ENCODE data around the gene ADARB1. TPM values are rescaled to one million over a fixed set of nuclear protein-coding genes. Genes with fewer than 3 reads are reported as not detected.

Gene ADARB1
- total RNA-seq, 1 donor from 2014 or later = 25.8 TPM

- no peaks in the 10 kb centered on the region for H3K9me3 ChIP-seq (ENCODE audit: insufficient read depth, low read depth, low read length)
- H3K4me2 ChIP-seq (ENCODE audit: low read length) = peak overlapping the region; percentile 11
- FAIRE-seq (no peak), DNase-seq (ENCODE audit: low read depth) (no peak)
- no peak overlapping the region for H3K4me3 ChIP-seq (ENCODE audit: insufficient read depth, low read depth, low read length)
- no peak overlapping the region for H3K27ac ChIP-seq (ENCODE audit: low read depth, low read length)
- H3K79me2 ChIP-seq (ENCODE audit: insufficient read depth, low read length) = no peaks in the 10 kb centered on the region
- no peaks in the 10 kb centered on the region for H4K20me1 ChIP-seq (ENCODE audit: insufficient read depth, low read length)
- Mint-ChIP-seq H3K9me3 (ENCODE audit: unreplicated experiment) (peaks cover 6% of the 10 kb centered on the region), H3K4me3 (ENCODE audit: unreplicated experiment) (no peak overlapping the region), H3K36me3 (ENCODE audit: low read depth, unreplicated experiment) (peaks cover 3% of the 10 kb centered on the region), H3K27me3 (ENCODE audit: low read depth, unreplicated experiment) (peaks cover 34% of the 10 kb centered on the region), H3K4me1 (ENCODE audit: low read depth, unreplicated experiment) (peaks cover 5% of the 10 kb centered on the region), H3K27ac (ENCODE audit: unreplicated experiment) (no peak overlapping the region)
- peaks cover 4% of the 10 kb centered on the region for H3K4me1 ChIP-seq (ENCODE audit: insufficient read depth, low read length)
- H2AFZ ChIP-seq (ENCODE audit: low read depth, low read length) = no peak overlapping the region
- no peak overlapping the region for H3K9ac ChIP-seq (ENCODE audit: low read length)
- no peak for TF ChIP-seq EZH2 (IDR thresholded peaks at IDR 0.05; ENCODE audit: insufficient read depth, low read length)
- no peak for TF ChIP-seq CTCF (IDR thresholded peaks at IDR 0.05; ENCODE audit: insufficient read depth, low read depth, low read length)
- no peaks in the 10 kb centered on the region for H3K36me3 ChIP-seq (ENCODE audit: insufficient read depth, low read length)
- H3K27me3 ChIP-seq (ENCODE audit: insufficient read depth, low read length) = peaks cover 2% of the 10 kb centered on the region
Measured at GRCh38 chr21:45030682-45031570, 43.5 kb upstream of the ADARB1 start.

- Mint-ChIP-seq H3K27me3 (ENCODE audit: low read depth, unreplicated experiment) (peaks cover 29% of the 10 kb centered on the region), H3K4me1 (ENCODE audit: low read depth, unreplicated experiment) (peaks cover 5% of the 10 kb centered on the region), H3K9me3 (ENCODE audit: unreplicated experiment) (peaks cover 7% of the 10 kb centered on the region), H3K27ac (ENCODE audit: unreplicated experiment) (no peak overlapping the region), H3K36me3 (ENCODE audit: low read depth, unreplicated experiment) (no peaks in the 10 kb centered on the region), H3K4me3 (ENCODE audit: unreplicated experiment) (no peak overlapping the region)
- no peak for FAIRE-seq
- Histone ChIP-seq H2AFZ (ENCODE audit: low read depth, low read length) (no peak overlapping the region), H3K27me3 (ENCODE audit: insufficient read depth, low read length) (peaks cover 2% of the 10 kb centered on the region), H3K9me3 (ENCODE audit: insufficient read depth, low read depth, low read length) (peaks cover 3% of the 10 kb centered on the region), H3K79me2 (ENCODE audit: insufficient read depth, low read length) (no peaks in the 10 kb centered on the region), H3K4me1 (ENCODE audit: insufficient read depth, low read length) (peaks cover 4% of the 10 kb centered on the region), H3K4me2 (ENCODE audit: low read length) (no peak overlapping the region), H3K9ac (ENCODE audit: low read length) (no peak overlapping the region), H4K20me1 (ENCODE audit: insufficient read depth, low read length) (no peaks in the 10 kb centered on the region), H3K27ac (ENCODE audit: low read depth, low read length) (no peak overlapping the region), H3K4me3 (ENCODE audit: insufficient read depth, low read depth, low read length) (no peak overlapping the region), H3K36me3 (ENCODE audit: insufficient read depth, low read length) (no peaks in the 10 kb centered on the region)
- TF ChIP-seq CTCF (IDR thresholded peaks at IDR 0.05; ENCODE audit: insufficient read depth, low read depth, low read length) (no peak), EZH2 (IDR thresholded peaks at IDR 0.05; ENCODE audit: insufficient read depth, low read length) (no peak)
- no peak for DNase-seq (ENCODE audit: low read depth)
Measured at GRCh38 chr21:45031571-45032191, 42.7 kb upstream of the ADARB1 start.

Measured in astrocyte (in vitro differentiated cells and primary cell).